Erythroblast (primary cell): Measurements from ENCODE around the gene PLSCR3.

Source experiments
- DNase-seq, 2 experiments: peaks; one replicate each; lab custom pipeline; 2025; lab: John Stamatoyannopoulos, UW
- GATA1 ChIP-seq: IDR thresholded peaks from 2 replicates; pipeline ENCODE4 v1.6.1; 2011; ENCODE audit warnings: low read depth, mild to moderate bottlenecking, control low read depth, low read length, moderate library complexity
- POLR2A ChIP-seq: IDR thresholded peaks from 2 replicates; pipeline ENCODE4 v1.6.1; 2011; ENCODE audit warnings: mild to moderate bottlenecking, low read length

PLSCR3 gene

GRCh38 chr17:7348478-7349242 lies 45.7 kb downstream of the PLSCR3 start:
- no peak for DNase-seq
- TF ChIP-seq GATA1 (no peak), POLR2A (no peak)

GRCh38 chr17:7347630-7348477 lies 46.5 kb downstream of the PLSCR3 start:
- TF ChIP-seq GATA1 (no peak), POLR2A (no peak)
- no peak for DNase-seq

- no peak for TF ChIP-seq GATA1
- no peak for TF ChIP-seq POLR2A
- DNase-seq = no peak
These were observed 47.3 kb downstream of the PLSCR3 start for GRCh38 chr17:7346761-7347614.

GRCh38 chr17:7343250-7343649 lies 51.1 kb downstream of the PLSCR3 start:
- DNase-seq = no peak
- TF ChIP-seq POLR2A (no peak), GATA1 (no peak)

- TF ChIP-seq POLR2A = no peak
- no peak for TF ChIP-seq GATA1
- DNase-seq = no peak
These were observed 52.5 kb downstream of the PLSCR3 start for GRCh38 chr17:7341842-7342241.

GRCh38 chr17:7340179-7340578 lies 54.1 kb downstream of the PLSCR3 start:
- TF ChIP-seq POLR2A (no peak), GATA1 (no peak)
- DNase-seq = no peak
